Thymus (tissue), 11 donors: ENCODE measurements around the gene OR7D2. TPM values are rescaled to one million over a fixed set of nuclear protein-coding genes. Genes with fewer than 3 reads are reported as not detected.

ENCODE experiments used
- DNase-seq, 9 donors: peaks; one replicate each; pipeline ENCODE4 v3.0.0-alpha.2; 2013; ENCODE audit warnings: low spot score in 9 of 9, low read depth in 6 of 9, missing footprints in 1 of 9
- H3K27ac ChIP-seq, 2 donors: one replicate each; pipeline ENCODE4 v1.5.1; 2013; ENCODE audit warnings: control low read depth in 1 of 2, low read depth in 1 of 2, low read length in 1 of 2, mild to moderate bottlenecking in 1 of 2, moderate library complexity in 1 of 2
- H3K27me3 ChIP-seq, 2 donors: one replicate each; pipeline ENCODE4 v1.5.1; 2013; ENCODE audit warnings: low read length in 1 of 2; ENCODE audit not compliant: control insufficient read depth in 2 of 2, insufficient read depth in 1 of 2
- H3K36me3 ChIP-seq, 2 donors: one replicate each; pipeline ENCODE4 v1.5.1; 2013; ENCODE audit warnings: low read length in 1 of 2, mild to moderate bottlenecking in 1 of 2, moderate library complexity in 1 of 2; ENCODE audit not compliant: control insufficient read depth in 2 of 2, insufficient read depth in 2 of 2
- H3K4me1 ChIP-seq, 2 donors: one replicate each; pipeline ENCODE4 v1.5.1; 2013; ENCODE audit warnings: low read length in 2 of 2; ENCODE audit not compliant: control insufficient read depth in 2 of 2, insufficient read depth in 2 of 2
- H3K4me3 ChIP-seq, 2 donors: one replicate each; pipeline ENCODE4 v1.5.1; 2013; ENCODE audit warnings: low read length in 2 of 2, control low read depth in 1 of 2, mild to moderate bottlenecking in 1 of 2
- H3K9me3 ChIP-seq, 2 donors: one replicate each; pipeline ENCODE4 v1.5.1; 2013; ENCODE audit warnings: low read length in 1 of 2, mild to moderate bottlenecking in 1 of 2; ENCODE audit not compliant: control insufficient read depth in 2 of 2, insufficient read depth in 1 of 2
- WGBS: extraction: QIAGEN DNeasy Blood & Tissue Kit; methylation state at CpG from one replicate; pipeline ENCODE4 v1.1.7; 2013; 5-methylcytosine and 5-hydroxymethylcytosine counted together
- polyA plus RNA-seq: library from polyadenylated mRNA; stranded (reverse); fragments of 200-250 nt; gene quantifications from one replicate; pipeline ENCODE4 v1.2.3, GENCODE V29; 2013
- total RNA-seq: library from RNA; stranded (reverse); fragments of 120-200 nt; gene quantifications from one replicate; pipeline ENCODE4 v1.2.4, GENCODE V29; 2013
- donor health status: healthy.

Gene OR7D2
- total and polyA plus RNA-seq, 2 donors = under 0.01 to 0.07 TPM

- H3K9me3 ChIP-seq = peaks cover 8 to 29% of the 10 kb centered on the region in 2 donors
- H3K27me3 ChIP-seq = no peaks in the 10 kb centered on the region
- H3K36me3 ChIP-seq = peaks cover 21 to 22% of the 10 kb centered on the region in 2 donors
- no peak for DNase-seq
- no peaks in the 10 kb centered on the region for H3K4me1 ChIP-seq
- H3K27ac ChIP-seq = no peak overlapping the region
- H3K4me3 ChIP-seq = no peak overlapping the region
- 97% methylated on average over 5 of the region's 5 CpGs for WGBS
Measured at GRCh38 chr19:9150650-9151049, 28.1 kb upstream of the OR7D2 start.

GRCh38 chr19:9151367-9151766 is 27.4 kb upstream of the OR7D2 start:
- no peak overlapping the region for H3K4me3 ChIP-seq

GRCh38 chr19:9155591-9155990 is 23.2 kb upstream of the OR7D2 start:
- H3K27me3 ChIP-seq = no peaks in the 10 kb centered on the region
- WGBS = 96% methylated on average over 4 of the region's 4 CpGs
- H3K27ac ChIP-seq = no peak overlapping the region
- no peak overlapping the region for H3K4me3 ChIP-seq
- DNase-seq = no peak
- H3K4me1 ChIP-seq = no peaks in the 10 kb centered on the region
- peaks cover 17 to 39% of the 10 kb centered on the region in 2 donors for H3K9me3 ChIP-seq
- peaks cover 55 to 59% of the 10 kb centered on the region in 2 donors for H3K36me3 ChIP-seq

More at GRCh38 chr19:9151367-9151766, 27.4 kb upstream of the OR7D2 start:
- no peak for DNase-seq
- Histone ChIP-seq H3K4me1 (no peaks in the 10 kb centered on the region), H3K27me3 (no peaks in the 10 kb centered on the region), H3K27ac (no peak overlapping the region), H3K9me3 (peaks cover 8 to 29% of the 10 kb centered on the region in 2 donors), H3K36me3 (peaks cover 27 to 30% of the 10 kb centered on the region in 2 donors)
- 97% methylated on average over 5 of the region's 5 CpGs for WGBS

- Histone ChIP-seq H3K4me3 (no peak overlapping the region), H3K36me3 (peaks cover 62 to 67% of the 10 kb centered on the region in 2 donors), H3K9me3 (peaks cover 21 to 44% of the 10 kb centered on the region in 2 donors), H3K4me1 (no peaks in the 10 kb centered on the region), H3K27ac (no peak overlapping the region), H3K27me3 (no peaks in the 10 kb centered on the region)
- no peak for DNase-seq
- WGBS = 95% methylated on average over 1 of the region's 1 CpG
Measured at GRCh38 chr19:9156304-9156703, 22.5 kb upstream of the OR7D2 start.

GRCh38 chr19:9159891-9160290 is 18.9 kb upstream of the OR7D2 start:
- Histone ChIP-seq H3K9me3 (peaks cover 19 to 42% of the 10 kb centered on the region in 2 donors), H3K27ac (no peak overlapping the region), H3K27me3 (no peaks in the 10 kb centered on the region), H3K4me3 (no peak overlapping the region), H3K4me1 (no peaks in the 10 kb centered on the region), H3K36me3 (peaks cover 81 to 82% of the 10 kb centered on the region in 2 donors)
- DNase-seq = no peak
- whole genome bisulfite sequencing = 99% methylated on average over 13 of the region's 13 CpGs

GRCh38 chr19:9161427-9161826 is 17.4 kb upstream of the OR7D2 start:
- 99% methylated on average over 12 of the region's 12 CpGs for WGBS
- Histone ChIP-seq H3K4me1 (no peaks in the 10 kb centered on the region), H3K36me3 (peaks cover 69 to 71% of the 10 kb centered on the region in 2 donors), H3K4me3 (no peak overlapping the region), H3K27ac (no peak overlapping the region), H3K27me3 (no peaks in the 10 kb centered on the region), H3K9me3 (peaks cover 19 to 42% of the 10 kb centered on the region in 2 donors)
- DNase-seq = no peak

GRCh38 chr19:9165261-9165660 is 13.5 kb upstream of the OR7D2 start:
- H3K9me3 ChIP-seq = peaks cover 10 to 25% of the 10 kb centered on the region in 2 donors
- H3K36me3 ChIP-seq = peaks cover 33 to 41% of the 10 kb centered on the region in 2 donors
- H3K27me3 ChIP-seq = no peaks in the 10 kb centered on the region
- no peak overlapping the region for H3K27ac ChIP-seq
- no peaks in the 10 kb centered on the region for H3K4me1 ChIP-seq
- over 99% methylated on average over 3 of the region's 3 CpGs for WGBS
- DNase-seq = no peak
- H3K4me3 ChIP-seq = no peak overlapping the region

- H3K36me3 ChIP-seq = peaks cover 17 to 26% of the 10 kb centered on the region in 2 donors
- no peak overlapping the region for H3K27ac ChIP-seq
- H3K4me1 ChIP-seq = no peaks in the 10 kb centered on the region
- no peak for DNase-seq
- no peaks in the 10 kb centered on the region for H3K27me3 ChIP-seq
- peaks cover 0 to 10% of the 10 kb centered on the region in 2 donors for H3K9me3 ChIP-seq
- no peak overlapping the region for H3K4me3 ChIP-seq
- 69% methylated on average over 4 of the region's 4 CpGs for WGBS
Measured at GRCh38 chr19:9166846-9167245, 11.9 kb upstream of the OR7D2 start.

GRCh38 chr19:9171393-9171991 is 7.3 kb upstream of the OR7D2 start:
- 93% methylated on average over 6 of the region's 6 CpGs for WGBS
- Histone ChIP-seq H3K4me3 (no peak overlapping the region), H3K27ac (no peak overlapping the region), H3K27me3 (no peaks in the 10 kb centered on the region), H3K36me3 (peaks cover 0 to 7% of the 10 kb centered on the region in 2 donors), H3K9me3 (peaks cover 0 to 7% of the 10 kb centered on the region in 2 donors), H3K4me1 (no peaks in the 10 kb centered on the region)
- DNase-seq = no peak
